NAMALWA (cell line): ENCODE results near the gene TRIM66.
"Not testable (repeated sequence)": the region's sequence is repeated elsewhere in the genome, so short reads cannot be mapped to it uniquely, and the experiment has no call there.

Source experiments
- DNase-seq: peaks from one replicate; pipeline ENCODE4 v3.0.0-alpha.2; 2015; ENCODE audit warnings: low spot score

The TRIM66 gene

GRCh38 chr11:8690374-8691342, 8.2 kb upstream of the TRIM66 start:
- DNase-seq: no peak

DNA sequence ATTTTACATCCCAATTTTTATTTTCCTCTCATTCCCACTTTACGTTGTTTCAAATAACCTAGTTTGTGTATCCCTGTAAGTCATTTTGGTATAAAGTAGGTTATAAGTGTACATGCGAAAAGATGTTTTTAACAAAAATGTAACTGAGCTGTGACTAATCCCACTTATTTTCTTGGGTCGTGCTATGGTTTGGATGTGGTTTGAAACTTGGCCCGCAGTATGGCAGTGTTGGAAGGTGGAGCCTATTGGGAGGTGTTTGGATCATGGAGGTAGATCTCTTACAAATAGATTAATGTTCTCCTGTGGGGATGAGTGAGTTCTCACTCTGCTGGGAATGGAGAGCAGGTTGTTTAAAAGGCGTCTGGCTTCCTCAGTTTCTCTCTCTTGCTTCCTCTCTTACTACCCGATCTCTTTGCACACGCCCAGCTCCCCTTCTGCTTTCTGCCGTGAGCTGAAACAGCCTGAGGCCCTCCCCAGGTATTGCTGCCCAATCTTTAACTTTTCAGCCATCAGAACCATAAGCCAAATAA, 7.3 kb upstream of the TRIM66 start:
- no peak for DNase-seq

DNA sequence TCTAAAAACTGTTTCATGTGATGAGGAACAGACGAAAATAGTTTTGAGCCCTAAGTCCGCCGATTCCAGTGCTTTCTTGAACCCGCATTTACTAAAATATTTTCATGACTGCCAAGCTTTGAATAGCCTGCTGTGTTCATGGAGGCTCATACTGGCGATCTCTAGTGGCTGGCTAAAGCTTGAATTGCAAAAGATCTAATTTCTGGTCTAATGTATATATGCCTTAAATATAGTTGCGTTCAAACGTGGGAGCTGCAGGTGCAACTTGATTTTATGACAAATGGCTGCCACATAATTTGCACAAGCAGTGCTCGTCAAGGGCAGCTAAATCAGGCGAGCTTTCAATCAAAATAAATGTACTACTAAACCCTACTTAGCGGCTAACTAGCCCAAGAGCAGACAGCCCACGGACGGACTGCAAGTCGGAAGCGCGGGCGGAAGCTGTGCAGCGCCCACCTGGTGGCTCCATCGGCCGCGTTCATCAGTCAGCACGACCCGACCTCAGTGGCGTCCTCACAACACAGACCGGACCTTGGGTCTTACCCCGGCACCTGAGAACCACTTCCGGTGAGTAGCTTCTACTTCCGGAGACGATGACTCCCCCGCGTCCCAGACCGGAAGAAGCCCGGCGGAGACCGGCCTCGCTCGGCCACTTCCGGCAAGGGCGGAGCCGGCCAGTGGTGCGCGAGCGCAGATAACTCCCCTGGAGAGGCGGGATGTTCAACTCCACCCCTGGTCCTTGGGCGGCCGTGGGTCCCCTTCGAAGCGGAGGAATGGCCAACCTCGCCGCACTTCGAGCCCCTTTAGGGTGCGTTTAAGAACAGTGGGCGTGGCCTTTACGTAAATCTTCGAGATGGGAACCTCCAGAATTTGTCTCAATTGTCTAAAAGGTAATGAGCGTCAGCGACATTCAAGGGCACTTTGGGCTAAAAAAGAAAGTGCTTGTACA, 6.2 kb upstream of the TRIM66 start:
- peak; percentile 97 for DNase-seq

- DNase-seq: no peak
These were observed 3.9 kb upstream of the TRIM66 start for GRCh38 chr11:8686325-8686724.

DNA sequence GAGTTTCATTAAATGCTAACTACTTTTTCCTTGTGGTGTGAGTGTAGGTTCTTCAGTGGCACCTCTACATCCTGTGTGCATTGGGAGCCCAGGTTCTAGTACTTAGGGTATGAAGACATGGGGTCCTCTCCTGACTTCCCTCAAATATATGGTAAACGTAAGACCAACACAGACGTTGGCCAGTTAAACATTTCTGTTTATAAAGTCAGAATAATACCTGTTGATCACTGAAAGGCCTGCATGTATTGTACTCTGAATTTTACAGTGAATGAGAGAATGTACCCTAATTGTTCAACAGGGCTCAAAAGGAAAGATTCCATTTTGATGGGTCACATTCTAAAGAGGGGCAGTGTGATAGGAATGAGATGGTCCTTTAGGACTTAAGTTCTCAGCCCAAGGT, 3.4 kb upstream of the TRIM66 start:
- no peak for DNase-seq

DNA sequence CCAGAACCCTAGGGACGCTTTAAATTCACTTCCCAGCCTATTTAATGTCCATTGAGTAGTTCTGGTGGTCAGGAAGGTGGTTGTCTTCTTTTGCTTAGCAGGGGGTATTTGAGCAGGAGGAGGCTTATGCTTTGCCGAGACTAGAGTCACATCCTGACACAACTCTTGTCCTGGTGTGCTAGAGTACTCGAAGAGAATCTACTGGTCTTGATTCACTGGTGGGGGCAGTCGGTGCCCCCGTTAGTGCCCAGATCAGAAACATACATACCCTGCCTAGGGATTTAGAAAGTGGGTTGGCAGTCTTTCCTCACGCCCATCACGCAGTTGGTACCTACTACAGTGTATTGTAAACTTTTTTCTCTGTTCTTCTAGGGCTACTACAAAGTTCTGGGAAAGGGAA, 2.8 kb upstream of the TRIM66 start:
- no peak for DNase-seq

DNA sequence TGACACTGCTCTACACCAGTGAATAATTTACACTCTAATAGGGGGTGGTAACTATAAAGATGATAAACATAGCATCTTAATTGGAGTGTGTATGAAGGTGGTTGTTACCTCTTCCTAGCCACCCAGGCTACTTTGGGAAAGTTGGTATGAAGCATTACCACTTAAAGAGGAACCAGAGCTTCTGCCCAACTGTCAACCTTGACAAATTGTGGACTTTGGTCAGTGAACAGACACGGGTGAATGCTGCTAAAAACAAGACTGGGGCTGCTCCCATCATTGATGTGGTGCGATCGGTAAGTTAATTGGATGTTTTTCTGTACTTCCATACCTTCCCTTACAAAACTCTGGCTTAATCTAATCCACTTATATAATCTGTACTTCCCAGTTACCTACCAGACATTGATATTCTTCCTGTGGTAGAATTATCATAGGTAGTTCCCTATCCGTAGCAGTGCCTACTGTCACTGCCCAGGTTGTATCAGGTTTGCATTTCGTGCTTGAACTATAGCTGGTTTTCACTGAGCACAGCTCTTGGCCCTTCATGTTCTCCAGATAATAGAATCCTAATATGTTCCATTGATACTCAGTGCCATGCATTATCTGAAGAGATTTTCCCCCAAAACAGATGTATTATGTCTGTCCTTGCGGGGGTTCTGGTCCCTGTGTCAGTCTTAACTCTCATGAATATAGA, 2.3 kb upstream of the TRIM66 start:
- no peak for DNase-seq

DNA sequence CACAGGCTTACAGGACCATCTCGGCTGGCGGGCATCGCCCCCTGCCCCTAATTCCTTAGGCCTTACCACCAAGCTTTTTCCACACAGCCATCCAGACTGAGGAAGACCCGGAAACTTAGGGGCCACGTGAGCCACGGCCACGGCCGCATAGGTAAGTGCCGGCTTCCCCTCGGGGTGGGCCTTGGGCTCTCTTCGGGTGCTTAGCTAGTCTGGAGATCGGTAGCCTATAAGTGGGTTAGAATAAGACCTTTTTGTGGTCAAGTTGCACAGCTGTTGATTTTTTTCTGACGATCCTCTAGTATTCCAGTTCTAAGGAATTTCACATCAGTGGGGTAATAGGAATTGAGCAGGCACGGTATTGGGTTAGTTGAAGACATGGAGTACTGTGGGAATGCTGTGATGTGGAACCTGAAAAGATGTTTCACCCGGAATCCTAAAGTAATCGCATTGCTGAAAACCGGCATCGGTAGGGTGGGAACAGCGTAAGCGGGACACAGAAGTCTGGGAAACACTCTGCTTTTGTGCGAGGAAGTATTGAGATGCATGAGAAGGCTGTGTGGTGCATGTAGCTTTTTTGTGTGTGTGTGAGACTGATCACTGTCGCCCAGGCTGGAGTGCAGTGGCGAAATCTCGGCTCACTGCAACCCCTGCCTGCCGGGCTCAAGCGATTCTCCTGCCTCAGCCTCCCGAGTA, 796 bp upstream of the TRIM66 start:
- DNase-seq: no peak

GRCh38 chr11:8681837-8682302, 595 bp downstream of the TRIM66 start:
- DNase-seq: no peak

DNA sequence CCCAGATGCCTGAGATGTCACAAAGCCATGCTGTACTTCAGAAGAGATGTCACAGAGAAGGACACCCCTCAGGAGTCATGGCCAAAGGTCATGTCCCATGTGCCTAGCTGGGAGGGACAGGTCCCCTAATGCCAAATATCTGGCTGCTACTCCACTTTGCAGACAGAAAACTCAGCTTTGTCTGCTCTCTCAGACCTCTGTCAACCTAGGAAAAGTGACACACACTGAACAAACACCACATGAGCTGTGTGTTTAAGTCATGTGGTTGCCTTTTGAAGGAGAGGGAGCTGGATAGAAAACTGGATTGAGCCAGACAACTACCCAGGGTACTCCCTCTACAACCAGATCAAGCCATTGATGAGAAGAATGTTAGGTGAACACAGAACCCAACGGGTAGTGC, 3.5 kb downstream of the TRIM66 start:
- DNase-seq: no peak

- DNase-seq: no peak
These were observed 6.0 kb downstream of the TRIM66 start for GRCh38 chr11:8676458-8676857.

- no peak for DNase-seq
These were observed 7.6 kb downstream of the TRIM66 start for GRCh38 chr11:8674859-8675258.

- no peak for DNase-seq
These were observed 10.1 kb downstream of the TRIM66 start for GRCh38 chr11:8672346-8672745.

DNA sequence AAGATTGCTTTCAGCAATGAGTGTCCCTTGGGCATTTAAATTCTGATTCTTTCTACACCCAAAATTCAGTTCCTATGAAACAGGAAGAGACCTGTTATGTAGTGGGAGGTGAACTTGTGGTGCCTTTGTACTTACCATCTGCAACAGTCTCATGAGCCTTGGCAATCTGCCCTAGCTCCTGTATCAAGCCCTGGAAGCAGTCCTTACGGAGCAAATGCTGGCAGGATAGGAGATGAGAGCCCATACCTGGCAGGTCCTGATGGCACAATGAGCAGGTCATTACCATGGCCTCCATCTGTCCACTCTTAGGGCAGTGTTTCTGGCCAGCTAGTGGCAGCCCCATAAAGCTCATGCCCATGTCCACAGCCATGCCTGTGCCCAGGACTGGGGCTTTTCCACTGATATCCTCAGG, 10.8 kb downstream of the TRIM66 start:
- DNase-seq: no peak

- no peak for DNase-seq
These were observed 11.3 kb downstream of the TRIM66 start for GRCh38 chr11:8671193-8671612.

DNA sequence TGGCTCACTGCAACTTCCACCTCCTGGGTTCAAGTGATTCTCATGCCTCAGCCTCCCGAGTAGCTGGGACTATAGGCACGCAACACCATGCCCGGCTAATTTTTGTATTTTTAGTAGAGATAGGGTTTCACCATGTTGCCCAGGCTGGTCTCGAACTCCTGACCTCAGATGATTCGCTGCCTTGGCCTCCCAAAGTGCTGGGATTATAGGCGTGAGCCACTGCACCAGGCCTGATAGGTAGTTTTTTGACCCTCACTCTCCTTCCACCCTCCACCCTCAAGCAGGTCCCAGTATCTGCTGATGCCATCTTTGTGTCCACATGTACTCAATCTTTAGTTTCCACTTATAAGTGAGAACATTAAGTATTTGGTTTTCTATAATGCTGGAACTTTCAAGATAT, 12.4 kb downstream of the TRIM66 start:
- DNase-seq: not testable (repeated sequence)

GRCh38 chr11:8665222-8665621, 17.2 kb downstream of the TRIM66 start:
- DNase-seq: no peak

- DNase-seq: no peak
These were observed 21.3 kb downstream of the TRIM66 start for GRCh38 chr11:8661001-8661795.

DNA sequence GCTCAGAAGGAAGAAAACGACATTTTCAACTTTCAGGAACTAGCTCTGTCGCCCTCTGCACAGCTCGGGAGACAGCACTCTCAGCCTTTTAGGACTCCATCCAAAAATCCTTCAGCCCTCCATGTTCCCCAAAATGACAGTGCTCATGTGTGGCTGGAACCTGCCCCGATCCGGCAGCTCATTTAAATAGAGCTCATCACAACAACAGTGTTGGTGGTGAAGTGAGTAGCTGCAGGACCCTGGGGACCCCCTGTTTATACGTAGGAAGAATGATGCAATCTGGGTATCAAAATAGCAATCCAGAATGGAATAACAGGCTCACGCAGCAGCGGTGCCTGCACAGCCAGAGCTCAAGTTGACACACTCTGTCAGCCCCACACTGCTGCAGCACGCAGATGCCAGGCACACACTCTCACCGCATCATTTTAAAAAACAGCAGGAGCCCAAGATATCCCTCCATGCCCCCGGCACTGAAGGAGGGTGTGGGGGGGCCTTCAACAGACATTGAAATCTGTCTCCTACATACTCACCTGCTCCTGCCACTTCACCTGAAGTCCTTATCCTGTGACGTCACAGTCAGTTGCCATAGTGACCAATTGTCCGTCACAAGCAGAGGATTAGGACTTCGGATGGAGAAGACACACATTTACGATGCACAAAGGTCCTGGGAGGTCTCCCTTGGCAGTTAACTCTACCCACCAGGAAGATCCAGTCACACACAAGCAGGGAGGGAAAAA, 24.0 kb downstream of the TRIM66 start:
- no peak for DNase-seq

DNA sequence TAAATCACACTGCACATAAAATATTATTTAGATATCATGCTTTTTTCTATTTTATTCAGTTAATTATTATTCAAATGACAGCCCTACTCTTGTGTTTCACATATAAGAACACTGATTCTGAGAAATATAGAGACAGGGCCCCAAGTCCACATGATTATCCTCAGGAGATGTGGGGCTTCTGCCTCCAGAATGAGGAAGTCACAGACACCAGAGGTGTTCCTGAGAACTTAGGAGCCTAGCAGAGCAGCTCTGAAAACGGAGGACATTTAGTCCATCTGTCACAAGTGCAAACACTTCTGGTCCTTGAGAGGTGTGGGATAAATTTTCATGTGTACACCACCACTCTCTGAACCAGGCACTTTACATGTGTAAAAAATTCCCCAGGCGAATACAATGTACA, 26.2 kb downstream of the TRIM66 start:
- DNase-seq: no peak
